Spleen (tissue), 7 donors: Measurements from ENCODE around the gene CLK1.
"Not testable (repeated sequence)": the region's sequence is repeated elsewhere in the genome, so short reads cannot be mapped to it uniquely, and the experiment has no call there.

Source experiments
- POLR2A ChIP-seq, 3 donors: fragments of 450-650 bp; IDR thresholded peaks; one replicate each; pipeline ENCODE4 v1.5.1; 2017; ENCODE audit warnings: antibody characterized with exemption in 3 of 3, mild to moderate bottlenecking in 1 of 3
- TF ChIP-seq, protein P1 (sequence below), 11 experiments: fragments of 200-600 bp in 7 of 11; fragments of 450-650 bp in 4 of 11; sonication (generic) in 4 of 11; IDR thresholded peaks in 8 of 11; conservative IDR thresholded peaks in 3 of 11; 1 replicate in 7 of 11; 2 replicates in 4 of 11; pipeline versions ENCODE4 v1.4.0 to v1.8.0; 2016 to 2021; ENCODE audit warnings: antibody characterized with exemption in 11 of 11, inconsistent platforms in 4 of 11, mild to moderate bottlenecking in 1 of 11
- donor health status: DM: no; HTN: no; CAD: no; lungs with moderate emphysema.
- donor health status: DM: no; HTN: no; CAD: no.
- donor health status: DM: no; HTN: no; CAD: no.

DNA sequence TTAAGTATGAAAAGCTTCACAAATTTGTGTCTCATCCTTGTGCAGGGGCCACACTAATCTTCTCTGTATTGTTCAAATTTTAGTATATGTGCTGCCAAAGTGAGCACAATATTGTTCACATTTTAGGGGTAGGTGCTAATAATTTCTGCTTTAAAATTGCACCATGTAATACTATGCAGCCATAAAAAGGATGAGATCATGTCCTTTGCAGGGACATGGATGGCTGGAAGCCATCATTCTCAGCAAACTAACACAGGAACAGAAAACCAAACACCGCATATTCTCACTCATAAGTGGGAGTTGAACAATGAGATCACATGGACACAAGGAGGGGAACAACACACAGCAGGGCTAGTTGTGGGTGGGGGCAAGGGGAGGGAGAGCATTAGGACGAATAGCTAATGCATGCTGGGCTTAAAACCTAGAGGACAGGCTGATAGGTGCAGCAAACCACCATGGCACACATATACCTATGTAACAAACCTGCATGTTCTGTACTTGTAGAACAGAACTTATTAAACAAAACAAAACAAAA, 17.3 kb upstream of the CLK1 start:
- TF ChIP-seq, protein P1, sequence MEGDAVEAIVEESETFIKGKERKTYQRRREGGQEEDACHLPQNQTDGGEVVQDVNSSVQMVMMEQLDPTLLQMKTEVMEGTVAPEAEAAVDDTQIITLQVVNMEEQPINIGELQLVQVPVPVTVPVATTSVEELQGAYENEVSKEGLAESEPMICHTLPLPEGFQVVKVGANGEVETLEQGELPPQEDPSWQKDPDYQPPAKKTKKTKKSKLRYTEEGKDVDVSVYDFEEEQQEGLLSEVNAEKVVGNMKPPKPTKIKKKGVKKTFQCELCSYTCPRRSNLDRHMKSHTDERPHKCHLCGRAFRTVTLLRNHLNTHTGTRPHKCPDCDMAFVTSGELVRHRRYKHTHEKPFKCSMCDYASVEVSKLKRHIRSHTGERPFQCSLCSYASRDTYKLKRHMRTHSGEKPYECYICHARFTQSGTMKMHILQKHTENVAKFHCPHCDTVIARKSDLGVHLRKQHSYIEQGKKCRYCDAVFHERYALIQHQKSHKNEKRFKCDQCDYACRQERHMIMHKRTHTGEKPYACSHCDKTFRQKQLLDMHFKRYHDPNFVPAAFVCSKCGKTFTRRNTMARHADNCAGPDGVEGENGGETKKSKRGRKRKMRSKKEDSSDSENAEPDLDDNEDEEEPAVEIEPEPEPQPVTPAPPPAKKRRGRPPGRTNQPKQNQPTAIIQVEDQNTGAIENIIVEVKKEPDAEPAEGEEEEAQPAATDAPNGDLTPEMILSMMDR (IDR thresholded peaks at IDR 0.05 in 8 of 11, conservative IDR thresholded peaks at IDR 0.05 in 3 of 11): not testable (repeated sequence)
- TF ChIP-seq POLR2A (IDR thresholded peaks at IDR 0.05): not testable (repeated sequence)
